HG03575 (cell line): Measurements from ENCODE around the gene SUGP2.
"Not testable (repeated sequence)": the region's sequence is repeated elsewhere in the genome, so short reads cannot be mapped to it uniquely, and the experiment has no call there.

Experiments used
- ATAC-seq: cut with Tn5 transposase; IDR thresholded peaks from one replicate; pipeline ENCODE4 v1.9.1; 2021; ENCODE audit not compliant: unreplicated experiment, insufficient number of reproducible peaks, low FRiP score; ENCODE audit errors: extremely low read depth

The SUGP2 gene

DNA sequence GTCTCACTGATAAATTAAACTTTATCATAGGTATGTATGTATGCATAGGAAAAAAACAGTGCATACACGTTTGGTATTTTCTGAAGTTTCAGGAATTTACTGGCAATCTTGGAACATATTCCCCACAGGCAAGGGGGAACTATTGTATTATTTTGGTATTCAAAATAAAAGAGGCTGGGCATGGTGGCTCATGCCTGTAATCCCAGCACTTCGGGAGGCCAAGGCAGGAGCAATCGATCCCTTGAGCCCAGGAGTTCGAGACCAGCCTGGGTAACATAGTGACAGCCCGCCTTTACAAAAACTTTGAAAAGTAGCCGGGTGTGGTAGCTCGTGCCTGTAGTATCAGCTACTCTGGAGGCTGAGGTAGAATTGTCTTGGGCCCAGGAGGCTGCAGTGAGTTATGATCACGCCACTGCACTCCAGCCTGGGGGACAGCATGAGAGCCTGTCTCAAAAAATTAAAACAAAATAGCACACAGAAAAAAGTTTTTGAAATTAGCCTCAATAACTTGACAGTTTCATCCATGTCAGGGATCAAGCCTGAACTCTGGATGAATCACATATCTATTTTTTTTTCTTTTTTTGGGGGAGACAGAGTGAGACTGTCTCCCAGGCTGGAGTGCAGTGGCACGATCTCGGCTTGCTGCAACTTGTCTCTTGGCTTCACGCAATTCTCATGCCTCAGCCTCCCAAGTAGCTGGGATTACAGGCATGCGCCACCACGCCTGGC lies 63.2 kb downstream of the SUGP2 start:
- no peak for ATAC-seq

DNA sequence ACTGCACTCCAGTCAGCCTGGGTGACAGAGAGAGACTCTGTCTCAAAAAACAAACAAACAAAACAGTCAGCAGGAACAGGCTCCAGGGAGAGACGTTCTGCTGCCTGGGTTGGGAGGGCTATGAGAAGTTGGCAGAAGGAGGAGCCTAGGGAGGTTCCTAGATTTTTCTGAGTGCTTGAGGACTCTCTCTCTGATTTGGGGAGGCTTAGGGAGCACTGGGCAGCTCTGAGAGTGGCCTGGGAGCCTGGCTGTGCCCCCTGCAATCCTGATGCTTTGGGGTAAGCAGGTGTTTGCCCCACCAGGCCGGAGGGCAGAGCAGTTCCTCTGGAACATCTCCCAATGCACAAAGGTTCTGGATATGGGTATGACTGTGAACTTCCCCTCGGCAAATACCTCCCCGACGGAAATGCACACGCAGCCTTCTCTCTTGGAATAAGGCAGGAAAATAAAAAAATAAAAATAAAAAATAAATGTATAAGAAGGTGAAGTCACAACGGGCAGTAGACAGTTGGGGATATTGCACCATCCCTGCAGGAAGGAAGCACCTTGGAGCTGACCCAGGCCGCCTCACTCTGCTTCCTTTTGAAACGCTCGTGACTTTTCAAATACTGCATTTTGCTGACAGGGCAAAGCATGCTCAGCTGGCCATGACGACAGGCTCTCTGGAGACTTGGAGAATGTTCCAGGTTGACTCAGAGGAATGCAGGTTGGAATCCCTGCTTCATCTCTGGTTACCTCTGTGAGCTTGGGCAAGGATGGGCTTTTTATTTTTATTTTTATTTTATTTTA lies 65.8 kb downstream of the SUGP2 start:
- ATAC-seq, result no peak

DNA sequence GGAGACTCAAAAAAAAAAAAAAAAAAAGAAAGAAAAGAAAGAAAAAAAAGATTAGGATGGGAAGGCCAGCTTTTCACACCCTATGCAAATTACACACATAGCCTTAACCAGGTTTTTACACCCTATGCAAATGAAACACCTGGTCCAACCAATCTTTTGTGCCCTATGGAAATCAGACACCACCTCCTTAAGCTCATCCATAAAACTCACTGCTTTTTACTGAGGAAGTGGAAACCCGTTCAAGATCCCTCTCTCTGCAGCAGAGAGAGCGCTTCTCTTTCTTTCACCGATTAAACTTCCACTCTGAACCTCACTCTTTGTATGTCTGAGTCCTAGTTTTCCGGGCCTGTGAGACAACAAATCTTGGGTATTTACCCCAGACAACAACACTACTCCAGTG lies 67.0 kb downstream of the SUGP2 start:
- no peak for ATAC-seq

DNA sequence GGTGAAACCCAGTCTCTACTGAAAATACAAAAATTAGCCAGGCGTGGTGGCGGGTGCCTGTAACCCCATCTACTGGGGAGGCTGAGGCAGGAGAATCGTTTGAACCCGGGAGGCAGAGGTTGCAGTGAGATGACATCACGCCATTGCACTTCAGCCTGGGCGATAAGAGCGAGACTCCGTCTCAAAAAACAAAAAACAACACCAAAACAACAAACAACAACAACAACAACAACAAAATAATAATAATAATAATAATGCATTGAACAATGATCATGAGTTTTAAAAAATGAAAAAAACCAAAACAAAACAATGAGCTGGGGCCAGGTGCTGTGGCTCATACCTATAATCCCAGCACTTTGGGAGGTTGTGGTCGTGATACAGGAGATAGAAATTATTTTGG lies 69.2 kb downstream of the SUGP2 start:
- ATAC-seq, result no peak

DNA sequence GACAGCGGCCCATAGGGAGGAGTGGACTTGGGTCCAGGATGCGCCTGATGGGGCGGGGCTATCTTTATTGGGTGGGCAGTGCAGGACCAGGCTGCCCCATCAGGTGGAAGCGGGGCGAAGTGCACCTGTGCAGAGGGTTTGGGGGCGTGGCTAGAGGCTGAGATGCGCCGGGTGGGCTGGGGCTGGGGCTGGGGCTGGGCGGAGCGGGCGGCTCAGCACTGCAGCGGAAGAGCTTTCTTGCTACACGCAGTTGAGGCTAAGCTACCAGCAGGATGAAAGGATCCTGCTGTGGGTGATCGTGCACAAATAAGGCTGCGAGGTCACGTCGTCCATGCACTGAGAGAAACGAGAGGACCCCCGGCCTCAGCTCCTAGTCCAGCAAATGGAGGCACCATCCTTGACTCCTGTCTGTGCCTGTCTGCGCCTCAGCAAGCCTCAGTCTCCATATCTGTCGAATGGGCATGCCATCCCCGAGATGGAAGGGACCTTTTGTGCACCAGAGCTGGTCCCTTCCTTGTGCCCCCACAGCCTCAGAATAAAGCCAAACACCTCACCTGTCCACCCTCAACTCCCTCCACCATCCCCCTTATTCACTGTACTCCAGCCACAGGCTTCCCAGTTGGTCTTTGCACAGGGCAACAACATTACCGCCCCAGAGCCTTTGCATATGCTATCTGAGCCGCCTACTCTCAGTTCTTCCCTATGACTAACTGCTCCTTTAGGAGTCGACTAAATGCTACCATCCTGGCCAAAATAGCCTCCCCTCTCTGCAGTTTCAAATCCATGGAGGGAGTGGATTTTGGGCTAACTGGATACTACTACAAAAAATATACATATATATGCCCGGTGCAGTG lies 71.3 kb downstream of the SUGP2 start:
- no peak for ATAC-seq

DNA sequence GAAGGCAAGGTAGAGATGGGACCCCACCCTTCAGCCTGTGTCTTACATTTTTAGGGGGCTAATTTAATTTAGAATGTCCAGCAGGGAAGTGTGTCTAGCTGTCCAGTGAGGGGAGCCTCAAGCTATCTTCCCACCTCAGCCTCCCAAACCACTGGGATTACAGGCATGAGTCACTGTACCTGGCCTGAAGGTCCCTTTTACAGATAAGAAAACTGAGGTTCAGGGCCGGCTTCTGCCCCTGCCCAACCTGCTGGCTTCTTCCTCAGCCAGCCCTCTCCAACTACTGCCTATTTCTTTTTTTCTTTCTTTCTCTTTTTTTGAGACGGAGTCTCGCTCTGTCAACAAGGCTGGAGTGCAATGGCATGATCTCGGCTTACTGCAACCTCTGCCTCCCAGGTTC lies 72.9 kb downstream of the SUGP2 start:
- no peak for ATAC-seq

DNA sequence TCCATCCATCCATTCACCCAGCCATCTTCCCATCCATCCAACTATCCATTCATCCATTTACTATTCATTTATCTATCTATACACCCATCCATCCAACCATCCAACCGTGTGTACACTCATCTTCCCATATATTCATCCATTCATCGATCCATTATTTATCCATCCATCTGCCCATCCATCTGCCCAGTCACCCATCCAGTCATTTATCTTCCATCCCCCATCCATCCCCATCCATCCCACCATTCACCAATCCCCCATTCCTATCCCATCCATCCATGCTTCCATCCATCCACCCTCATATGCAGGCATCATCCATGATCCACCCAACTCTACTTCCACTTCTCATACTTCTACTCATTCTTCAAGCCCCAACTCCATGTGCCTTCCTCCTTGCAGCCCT lies 78.3 kb downstream of the SUGP2 start:
- ATAC-seq, result no peak

DNA sequence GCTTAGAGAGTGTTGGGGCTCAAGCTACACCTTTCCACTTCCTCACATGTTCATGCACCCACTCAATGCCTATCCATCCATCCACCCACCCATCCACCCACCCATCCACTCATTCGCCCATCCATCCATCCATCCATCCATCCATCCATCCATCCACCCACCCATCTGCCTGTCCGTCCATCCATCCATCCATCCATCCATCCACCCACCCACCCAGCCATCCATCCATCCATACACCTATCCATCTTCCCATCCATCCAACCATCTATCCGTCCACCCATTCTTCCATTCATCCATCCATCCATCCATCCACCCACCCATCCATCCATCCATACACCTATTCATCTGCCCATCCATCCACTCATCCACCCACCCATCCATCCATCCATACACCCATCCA lies 79.2 kb downstream of the SUGP2 start:
- ATAC-seq, result no peak

DNA sequence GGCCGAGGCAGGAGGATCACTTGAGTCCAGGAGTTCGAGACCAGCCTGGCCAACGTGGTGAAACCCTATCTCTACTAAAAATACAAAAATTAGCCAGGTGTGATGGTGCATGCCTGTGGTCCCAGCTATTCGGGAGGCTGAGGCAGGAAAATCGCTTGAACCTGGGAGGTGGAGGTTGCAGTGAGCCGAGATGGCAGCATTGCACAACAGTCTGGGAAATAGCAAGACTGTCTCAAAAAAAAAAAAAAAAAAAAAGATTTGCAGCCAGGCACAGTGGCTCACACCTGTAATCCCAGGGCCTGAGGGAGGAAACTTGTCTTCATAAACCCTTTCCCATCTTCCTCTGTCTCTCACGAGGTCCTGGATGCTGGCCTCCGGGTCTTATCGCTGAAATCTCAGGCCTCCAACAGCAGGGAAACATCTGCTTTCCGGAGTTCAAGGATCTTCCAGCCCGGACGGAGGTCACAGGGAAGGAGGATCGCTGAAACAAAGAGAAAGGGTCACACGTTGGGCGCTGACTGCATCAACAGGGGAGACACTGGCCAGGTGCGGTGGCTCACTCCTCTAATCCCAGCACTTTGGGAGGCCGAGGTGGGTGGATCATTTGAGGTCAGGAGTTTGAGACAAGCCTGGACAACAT lies 80.8 kb downstream of the SUGP2 start:
- ATAC-seq, result not testable (repeated sequence)

DNA sequence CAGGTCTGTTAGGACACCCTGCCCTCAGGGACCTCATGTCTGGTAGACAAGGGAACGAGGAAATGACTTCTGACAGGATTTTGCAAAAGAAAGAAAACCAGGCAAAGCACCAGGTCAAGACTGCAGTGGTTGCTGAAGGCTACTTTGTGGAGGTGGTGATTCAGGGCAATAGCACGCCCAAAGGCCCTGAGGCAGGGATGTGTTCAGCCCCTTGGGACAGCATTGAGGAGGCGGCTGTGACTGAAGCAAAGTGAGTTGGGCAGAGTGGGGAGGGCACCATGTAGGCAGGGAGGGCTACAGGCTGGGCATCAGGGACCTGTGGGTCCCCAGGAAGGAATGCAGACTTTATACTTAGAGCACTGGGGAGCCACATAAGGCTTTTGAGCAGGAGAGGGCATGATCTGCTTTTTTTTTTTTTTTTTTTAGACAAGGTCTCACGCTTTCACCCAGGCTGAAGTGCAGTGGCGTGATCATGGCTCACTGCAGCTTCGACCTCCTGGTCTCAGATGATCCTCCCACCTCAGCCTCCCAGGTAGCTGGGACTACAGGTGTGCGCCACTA lies 81.5 kb downstream of the SUGP2 start:
- no peak for ATAC-seq

DNA sequence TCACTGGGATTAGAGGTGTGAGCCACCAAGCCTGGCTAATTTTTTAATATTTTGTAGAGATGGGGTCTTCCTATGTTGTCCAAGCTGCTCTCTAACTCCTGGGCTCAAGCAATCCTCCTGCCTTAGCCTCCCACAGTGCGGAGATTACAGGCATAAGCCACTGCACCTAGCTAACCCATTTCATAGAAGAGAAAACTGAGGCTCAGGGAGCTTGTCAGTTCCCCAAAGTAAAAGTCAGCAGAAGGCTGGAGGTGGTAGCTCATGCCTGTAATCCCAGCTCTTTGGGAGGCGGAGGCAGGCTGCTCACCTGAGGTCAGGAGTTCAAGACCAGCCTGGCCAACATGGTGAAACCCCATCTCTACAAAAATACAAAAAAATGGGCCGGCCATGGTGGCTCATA lies 83.5 kb downstream of the SUGP2 start:
- ATAC-seq, result no peak

DNA sequence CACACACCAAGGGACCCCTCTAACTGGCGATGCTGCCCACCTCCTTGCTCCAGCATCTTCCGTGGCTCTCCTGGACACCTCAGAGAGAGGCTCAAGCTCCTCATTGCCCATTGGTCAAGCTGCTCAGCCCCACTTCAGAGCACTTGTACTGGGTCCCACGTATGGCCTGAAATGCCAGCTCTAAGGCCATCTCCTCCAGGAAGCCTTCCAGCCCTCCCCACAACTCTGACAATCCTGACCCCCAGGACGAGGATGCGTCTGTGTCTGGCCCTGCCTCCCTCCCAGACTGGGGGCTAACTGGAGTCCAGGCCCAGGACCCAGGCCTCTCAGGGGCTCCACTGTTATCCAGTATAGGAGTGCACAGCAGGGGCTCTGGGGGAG lies 84.4 kb downstream of the SUGP2 start:
- ATAC-seq, result no peak

DNA sequence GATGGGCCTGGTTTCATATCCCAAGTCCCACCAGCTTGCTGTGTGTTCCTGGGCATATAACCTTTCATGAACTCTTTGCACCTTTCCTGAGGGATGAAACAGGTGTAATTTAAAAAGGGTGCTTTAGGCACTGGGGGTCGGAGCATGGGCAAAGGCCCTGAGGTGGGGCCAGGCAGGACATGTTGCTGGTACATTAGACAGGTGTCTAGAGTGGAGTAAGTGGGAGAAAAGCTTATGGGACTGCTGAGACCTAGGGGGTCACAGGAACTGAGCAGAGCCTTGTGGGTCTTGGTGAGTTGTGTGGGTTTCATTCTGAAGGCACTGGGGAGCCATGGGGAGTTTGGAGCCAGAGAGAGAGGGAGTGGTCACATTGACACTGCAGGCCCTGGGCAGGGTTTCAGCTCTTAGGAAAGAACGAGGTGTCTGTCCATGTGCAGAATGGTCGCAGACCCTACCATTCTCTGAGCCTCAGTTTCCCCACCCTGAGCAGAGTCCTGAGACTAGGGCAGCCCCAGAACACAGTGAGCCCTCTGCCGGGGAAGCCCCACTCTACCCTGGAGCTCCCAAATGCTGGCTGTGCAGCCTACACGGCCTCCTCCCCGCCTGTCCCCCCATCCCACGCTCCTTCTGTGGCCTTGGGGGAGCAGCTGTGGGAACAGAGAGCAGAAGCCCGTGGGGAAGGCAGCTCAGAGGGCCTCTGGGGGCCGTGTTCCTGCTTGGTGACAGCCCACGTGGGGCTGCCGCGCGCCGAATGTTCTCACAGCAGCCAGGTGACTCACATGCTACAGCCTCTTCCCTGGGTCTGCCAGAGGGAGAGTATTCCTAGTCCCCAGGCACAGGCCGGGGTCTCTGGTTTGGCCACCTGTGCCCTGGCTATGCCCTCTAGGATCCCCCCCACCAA lies 85.0 kb downstream of the SUGP2 start:
- no peak for ATAC-seq

DNA sequence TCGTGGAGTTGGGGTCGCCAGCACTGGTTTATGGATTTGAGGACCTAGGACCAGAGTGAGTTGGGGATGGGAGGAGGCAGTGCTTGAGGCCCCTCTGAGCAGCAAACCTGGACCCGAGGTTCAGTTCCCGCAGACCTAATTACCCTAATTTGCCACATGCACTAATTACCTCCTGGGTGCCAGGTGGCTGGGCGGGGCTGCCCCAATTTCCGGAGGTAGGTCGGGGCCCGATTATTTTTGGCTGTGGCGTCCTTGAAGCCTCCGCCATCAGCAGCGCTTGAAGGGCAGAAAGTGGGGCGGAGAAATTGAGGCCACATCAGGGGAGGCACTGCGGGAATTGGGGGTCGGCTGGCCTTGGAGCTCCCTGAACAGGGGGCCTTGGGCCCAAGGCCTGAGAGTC lies 86.4 kb downstream of the SUGP2 start:
- no peak for ATAC-seq

DNA sequence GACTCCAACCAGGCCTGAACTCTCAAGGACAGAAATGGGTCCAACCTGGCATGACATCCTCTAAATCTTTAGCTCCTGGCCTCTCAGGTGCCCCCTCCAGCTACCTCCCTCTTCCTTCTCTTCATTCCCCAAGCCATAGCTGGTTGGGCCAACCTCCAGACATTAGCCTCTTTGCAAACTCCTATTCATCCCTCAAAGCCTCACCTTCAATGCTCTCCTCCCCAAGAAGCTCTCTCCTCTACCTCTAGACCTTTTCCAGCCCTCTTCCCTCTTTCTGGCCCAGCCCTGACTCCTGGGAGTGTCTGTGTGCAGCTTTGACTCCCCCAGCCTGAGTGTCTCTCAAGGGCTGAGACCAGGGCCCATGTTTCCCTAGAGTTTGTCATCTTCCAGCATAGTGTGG lies 87.0 kb downstream of the SUGP2 start:
- ATAC-seq, result no peak

DNA sequence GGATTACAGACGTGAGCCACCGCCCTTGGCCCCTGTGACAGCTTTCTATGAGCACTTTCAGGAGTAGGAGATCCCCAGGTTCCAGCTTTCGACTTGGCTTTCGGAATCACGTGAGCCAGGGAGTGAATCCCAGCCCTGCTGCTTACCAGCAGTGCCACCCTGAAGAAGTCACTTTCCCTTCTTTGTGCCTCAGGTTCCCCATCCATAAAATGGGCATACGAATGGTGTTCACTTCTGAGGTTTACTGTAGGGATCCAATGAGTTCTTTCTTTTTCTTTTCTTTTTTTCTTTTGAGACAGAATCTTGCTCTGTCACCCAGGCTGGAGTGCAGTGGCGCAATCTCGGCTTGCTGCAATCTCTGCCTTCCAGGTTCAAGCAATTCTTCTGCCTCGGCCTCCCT lies 88.0 kb downstream of the SUGP2 start:
- ATAC-seq, result no peak

DNA sequence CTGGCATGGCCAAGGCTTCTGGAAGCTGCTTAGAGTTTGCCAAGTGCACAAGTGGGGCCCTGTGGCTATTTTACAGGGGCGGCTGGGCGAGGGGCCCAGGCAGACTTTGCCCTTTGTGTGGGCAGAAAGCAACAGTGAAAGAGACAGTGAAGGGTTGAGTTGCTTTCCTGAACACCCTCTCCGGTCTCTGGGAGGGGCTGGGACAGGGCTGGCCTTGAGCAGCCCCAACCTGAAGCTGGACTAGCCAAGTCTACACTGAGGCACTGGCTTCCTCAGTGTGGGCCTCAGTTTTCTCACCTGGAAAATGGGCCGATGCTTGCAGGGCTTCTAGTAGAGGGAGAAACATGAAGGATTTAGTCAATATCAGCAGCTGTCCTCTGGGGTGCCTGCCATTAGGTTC lies 89.9 kb downstream of the SUGP2 start:
- no peak for ATAC-seq

DNA sequence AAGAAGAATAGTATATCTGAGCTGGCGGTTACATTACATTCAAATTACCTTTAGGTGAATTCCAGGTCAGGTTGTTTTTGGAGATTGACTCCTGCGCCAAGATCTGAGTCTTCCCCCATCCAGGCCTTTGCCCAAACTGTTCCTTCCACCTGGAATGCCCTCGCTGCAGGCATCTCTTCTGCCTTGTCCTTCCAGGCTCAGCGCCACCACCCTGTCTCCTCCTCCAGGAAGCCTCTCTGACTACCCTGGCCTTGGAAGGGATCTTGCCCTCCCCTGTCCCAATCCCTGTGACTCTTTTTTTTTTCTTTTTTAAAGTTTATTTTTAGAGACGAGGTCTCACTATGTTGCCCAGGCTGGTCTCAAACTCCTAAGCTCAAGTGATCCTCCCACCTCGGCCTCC lies 90.6 kb downstream of the SUGP2 start:
- no peak for ATAC-seq
